Breast epithelium (tissue), 4 donors: ENCODE data around the gene ZFYVE9. TPM values are rescaled to one million over a fixed set of nuclear protein-coding genes. Genes with fewer than 3 reads are reported as not detected.

Experiments
- DNase-seq, 2 donors: peaks; one replicate each; pipeline ENCODE4 v3.0.0-alpha.2; 2019; ENCODE audit warnings: low spot score in 2 of 2
- H3K27ac ChIP-seq, 2 donors: fragments of 200-600 bp; sonication (generic) in 1 of 2; one replicate each; pipeline ENCODE4 v1.5.1; 2016 to 2019; ENCODE audit warnings: mild to moderate bottlenecking in 1 of 2
- H3K27me3 ChIP-seq, 2 donors: fragments of 200-600 bp; sonication (generic) in 1 of 2; one replicate each; pipeline versions ENCODE4 v1.5.1 to v1.6.0; 2017 to 2019; ENCODE audit warnings: control low read depth in 1 of 2, mild to moderate bottlenecking in 1 of 2
- H3K36me3 ChIP-seq: fragments of 200-600 bp; one replicate; pipeline ENCODE4 v1.5.1; 2019
- H3K4me1 ChIP-seq, 2 donors: fragments of 200-600 bp; sonication (generic); one replicate each; pipeline ENCODE4 v1.5.1; 2016 to 2019; ENCODE audit warnings: control low read depth in 1 of 2
- H3K4me3 ChIP-seq, 3 donors: fragments of 200-600 bp; sonication (generic); 1 replicate in 2 of 3; 2 replicates in 1 of 3; pipeline ENCODE4 v1.5.1; 2016 to 2019; ENCODE audit warnings: mild to moderate bottlenecking in 3 of 3, moderate library complexity in 2 of 3
- H3K9me3 ChIP-seq, 2 donors: fragments of 200-600 bp; sonication (generic) in 1 of 2; one replicate each; pipeline ENCODE4 v1.5.1; 2016 to 2019; ENCODE audit warnings: control low read depth in 1 of 2
- POLR2A ChIP-seq: fragments of 450-650 bp; IDR thresholded peaks from one replicate; pipeline ENCODE4 v1.6.1; 2016; ENCODE audit warnings: antibody characterized with exemption, mild to moderate bottlenecking, moderate library complexity
- POLR2AphosphoS5 ChIP-seq, 3 donors: sonication (generic); formaldehyde crosslinking; IDR thresholded peaks; one replicate each; pipeline ENCODE4 v1.6.1; 2017; ENCODE audit warnings: antibody characterized with exemption in 3 of 3
- intact Hi-C: fragments of 100-400 bp; cut with DNase I; formaldehyde crosslinking; loops from one replicate; pipeline ENCODE4 v1.15.1; 2023; ENCODE audit warnings: low total_unique reads
- total RNA-seq, 3 donors: library from RNA; depleted of rRNA; stranded (reverse); fragments of >200 nt; gene quantifications; one replicate each; pipeline ENCODE4 v1.1.0, GENCODE V29; 2016
- TF ChIP-seq, protein P1 (sequence below), 3 donors: fragments of 450-650 bp; IDR thresholded peaks; one replicate each; pipeline ENCODE4 v1.5.1; 2016 to 2017; ENCODE audit warnings: antibody characterized with exemption in 3 of 3, mild to moderate bottlenecking in 3 of 3, moderate library complexity in 3 of 3

ZFYVE9 gene
- total RNA-seq, 3 donors from 2014 or later, result 31.1 to 44.3 (median 32.8) TPM

- Histone ChIP-seq H3K27me3 (no peaks in the 10 kb centered on the region), H3K4me3 (no peak overlapping the region), H3K27ac (no peak overlapping the region), H3K36me3 (no peaks in the 10 kb centered on the region), H3K4me1 (no peaks in the 10 kb centered on the region), H3K9me3 (no peaks in the 10 kb centered on the region)
- intact Hi-C loops, result no loop called here
- peak in 1 of 2 donors; percentile 8 for DNase-seq
- TF ChIP-seq POLR2AphosphoS5 (IDR thresholded peaks at IDR 0.05) (no peak), POLR2A (no peak)
- TF ChIP-seq, protein P1, sequence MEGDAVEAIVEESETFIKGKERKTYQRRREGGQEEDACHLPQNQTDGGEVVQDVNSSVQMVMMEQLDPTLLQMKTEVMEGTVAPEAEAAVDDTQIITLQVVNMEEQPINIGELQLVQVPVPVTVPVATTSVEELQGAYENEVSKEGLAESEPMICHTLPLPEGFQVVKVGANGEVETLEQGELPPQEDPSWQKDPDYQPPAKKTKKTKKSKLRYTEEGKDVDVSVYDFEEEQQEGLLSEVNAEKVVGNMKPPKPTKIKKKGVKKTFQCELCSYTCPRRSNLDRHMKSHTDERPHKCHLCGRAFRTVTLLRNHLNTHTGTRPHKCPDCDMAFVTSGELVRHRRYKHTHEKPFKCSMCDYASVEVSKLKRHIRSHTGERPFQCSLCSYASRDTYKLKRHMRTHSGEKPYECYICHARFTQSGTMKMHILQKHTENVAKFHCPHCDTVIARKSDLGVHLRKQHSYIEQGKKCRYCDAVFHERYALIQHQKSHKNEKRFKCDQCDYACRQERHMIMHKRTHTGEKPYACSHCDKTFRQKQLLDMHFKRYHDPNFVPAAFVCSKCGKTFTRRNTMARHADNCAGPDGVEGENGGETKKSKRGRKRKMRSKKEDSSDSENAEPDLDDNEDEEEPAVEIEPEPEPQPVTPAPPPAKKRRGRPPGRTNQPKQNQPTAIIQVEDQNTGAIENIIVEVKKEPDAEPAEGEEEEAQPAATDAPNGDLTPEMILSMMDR (IDR thresholded peaks at IDR 0.05), result no peak
Observed at GRCh38 chr1:52346653-52347052, 204.8 kb downstream of the ZFYVE9 start.

DNA sequence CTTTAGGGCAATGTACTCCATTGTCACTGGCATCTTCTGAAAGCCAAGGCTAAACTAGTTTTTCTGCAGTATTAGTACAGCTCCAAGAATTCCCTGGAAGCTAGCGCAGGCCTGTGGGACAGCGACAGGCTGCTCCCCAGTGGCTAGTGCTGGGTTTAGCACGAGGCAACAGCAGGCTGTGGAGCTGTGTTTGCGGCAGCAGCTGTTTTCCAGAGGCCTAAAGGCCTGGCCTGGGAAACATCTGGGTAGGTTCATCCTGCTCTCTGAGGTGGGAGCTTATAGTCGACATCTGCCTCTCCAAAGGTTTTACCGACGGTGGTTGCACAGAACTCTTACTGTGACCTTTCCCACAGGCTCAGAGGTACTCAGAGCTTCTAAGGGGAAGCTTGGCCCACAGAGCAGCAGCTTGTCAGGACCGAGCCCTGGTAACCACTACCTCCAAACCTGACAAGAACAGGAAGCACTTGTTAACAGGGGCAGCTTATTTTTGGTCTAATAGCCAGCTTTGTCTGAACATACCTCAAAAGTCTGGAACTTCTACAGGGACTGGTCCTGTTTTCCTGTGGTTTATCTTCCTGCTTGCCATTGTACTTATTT lies 206.9 kb downstream of the ZFYVE9 start:
- Histone ChIP-seq H3K4me1 (no peaks in the 10 kb centered on the region), H3K4me3 (no peak overlapping the region), H3K27ac (peak overlapping the region; percentile 39 to 42), H3K36me3 (peaks cover 5% of the 10 kb centered on the region), H3K27me3 (no peaks in the 10 kb centered on the region), H3K9me3 (no peaks in the 10 kb centered on the region)
- peak in 1 of 2 donors; percentile 43 for DNase-seq
- intact Hi-C loops, result no loop called here
- no peak for TF ChIP-seq POLR2A
- TF ChIP-seq POLR2AphosphoS5 (IDR thresholded peaks at IDR 0.05), result no peak
- TF ChIP-seq, protein P1 (IDR thresholded peaks at IDR 0.05), result peak in 1 of 3 donors; percentile 25

- H3K27me3 ChIP-seq, result no peaks in the 10 kb centered on the region
- H3K27ac ChIP-seq, result no peak overlapping the region
Observed at GRCh38 chr1:52352690-52353089, 210.8 kb downstream of the ZFYVE9 start.

GRCh38 chr1:52355436-52355835 lies 213.5 kb downstream of the ZFYVE9 start:
- Histone ChIP-seq H3K27me3 (no peaks in the 10 kb centered on the region), H3K9me3 (no peaks in the 10 kb centered on the region), H3K36me3 (peaks cover 22% of the 10 kb centered on the region), H3K4me3 (no peak overlapping the region), H3K27ac (no peak overlapping the region), H3K4me1 (no peaks in the 10 kb centered on the region)
- no peak for DNase-seq
- TF ChIP-seq POLR2AphosphoS5 (IDR thresholded peaks at IDR 0.05) (no peak), POLR2A (no peak)
- TF ChIP-seq, protein P1 (IDR thresholded peaks at IDR 0.05), result no peak
- intact Hi-C loops, result no loop called here

More at GRCh38 chr1:52352690-52353089, 210.8 kb downstream of the ZFYVE9 start:
- DNase-seq, result no peak
- no peak for TF ChIP-seq POLR2A
- TF ChIP-seq, protein P1 (IDR thresholded peaks at IDR 0.05), result no peak
- TF ChIP-seq POLR2AphosphoS5 (IDR thresholded peaks at IDR 0.05), result no peak
- H3K4me1 ChIP-seq, result no peaks in the 10 kb centered on the region
- peaks cover 8% of the 10 kb centered on the region for H3K36me3 ChIP-seq
- no peak overlapping the region for H3K4me3 ChIP-seq
- intact Hi-C loops, result no loop called here
- H3K9me3 ChIP-seq, result no peaks in the 10 kb centered on the region

DNA sequence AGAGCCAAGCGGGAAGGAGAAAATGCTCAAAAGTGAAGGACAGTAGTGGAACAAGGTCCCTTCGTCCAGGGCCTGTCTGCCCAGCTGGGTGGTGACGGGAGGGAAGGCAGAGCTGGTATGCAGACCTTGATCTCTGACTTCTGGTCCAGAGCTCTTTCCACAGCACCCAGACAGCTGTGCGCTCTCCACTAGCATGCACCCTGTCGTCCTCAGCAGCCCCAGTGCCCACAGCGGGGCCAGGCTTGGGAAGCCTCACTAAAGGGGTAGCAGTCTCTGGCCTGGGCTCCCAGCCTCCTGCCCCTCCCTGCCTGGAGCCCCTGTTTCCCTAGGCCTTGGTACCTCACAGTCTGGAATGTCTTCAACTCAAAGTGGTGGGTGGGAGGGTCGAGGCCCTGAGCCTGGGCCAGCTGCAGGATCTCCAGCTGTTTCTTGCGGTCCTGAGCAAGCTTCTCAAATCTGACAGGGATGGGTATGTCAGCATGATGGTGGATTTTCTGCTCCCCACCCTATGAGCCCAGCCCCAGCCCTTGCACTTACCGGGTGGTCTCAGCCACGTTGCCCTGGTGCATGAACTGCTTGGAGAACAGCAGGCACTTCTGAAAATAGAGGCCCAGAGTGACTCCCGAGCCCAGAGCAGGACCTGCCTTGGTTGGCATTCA lies 214.1 kb downstream of the ZFYVE9 start:
- no peak overlapping the region for H3K4me3 ChIP-seq
- no peak for TF ChIP-seq POLR2A
- no peaks in the 10 kb centered on the region for H3K27me3 ChIP-seq
- no peaks in the 10 kb centered on the region for H3K4me1 ChIP-seq
- no peak for DNase-seq
- H3K27ac ChIP-seq, result no peak overlapping the region
- intact Hi-C loops, result no loop called here
- no peaks in the 10 kb centered on the region for H3K9me3 ChIP-seq
- H3K36me3 ChIP-seq, result peaks cover 22% of the 10 kb centered on the region
